Measurements from ENCODE around the gene GDNF. TPM values are rescaled to one million over a fixed set of nuclear protein-coding genes. Genes with fewer than 3 reads are reported as not detected.

The GDNF gene
- total and polyA plus RNA-seq, 12 donors, result 0.06 to 0.98 (median 0.34) TPM; not detected in 1

- Histone ChIP-seq H3K4me3 (no peak overlapping the region), H3K27me3 (no peaks in the 10 kb centered on the region), H3K27ac (no peak overlapping the region), H3K36me3 (replicated peaks in 1 of 2) (no peaks in the 10 kb centered on the region), H3K4me1 (replicated peaks in 1 of 2) (no peaks in the 10 kb centered on the region), H3K9me3 (replicated peaks in 1 of 3) (no peaks in the 10 kb centered on the region)
- WGBS, 4 donors, result 65 to 75% (median 73%) methylated on average over 14 of the region's 14 CpGs
- intact Hi-C loops (cut with DNase I), result no loop called here
- DNase-seq, result no peak
- TF ChIP-seq CTCF (IDR thresholded peaks at IDR 0.05) (no peak), POLR2A (IDR thresholded peaks at IDR 0.05) (no peak)
Measured at GRCh38 chr5:37810311-37810710, 29.5 kb downstream of the GDNF start.

- no peaks in the 10 kb centered on the region for H3K36me3 ChIP-seq (replicated peaks in 1 of 2)
- no peaks in the 10 kb centered on the region for H3K4me1 ChIP-seq (replicated peaks in 1 of 2)
- H3K27ac ChIP-seq, result no peak overlapping the region
- TF ChIP-seq POLR2A (IDR thresholded peaks at IDR 0.05), result no peak
- TF ChIP-seq CTCF (IDR thresholded peaks at IDR 0.05), result no peak
- DNase-seq, result no peak
- intact Hi-C loops (cut with DNase I), result no loop called here
- H3K27me3 ChIP-seq, result no peaks in the 10 kb centered on the region
- WGBS, 4 donors, result 68 to 74% (median 73%) methylated on average over 5 of the region's 5 CpGs
- no peak overlapping the region for H3K4me3 ChIP-seq
- H3K9me3 ChIP-seq (replicated peaks in 1 of 3), result no peaks in the 10 kb centered on the region
Measured at GRCh38 chr5:37808945-37809344, 30.9 kb downstream of the GDNF start.

- H3K36me3 ChIP-seq (replicated peaks in 1 of 2), result no peaks in the 10 kb centered on the region
- no peak overlapping the region for H3K4me3 ChIP-seq
- 78 to 92% (median 89%) methylated on average over 6 to 7 of the region's 7 CpGs for WGBS, 4 donors
- no peaks in the 10 kb centered on the region for H3K27me3 ChIP-seq
- no peaks in the 10 kb centered on the region for H3K4me1 ChIP-seq (replicated peaks in 1 of 2)
- no peak overlapping the region for H3K27ac ChIP-seq
- no peaks in the 10 kb centered on the region for H3K9me3 ChIP-seq (replicated peaks in 1 of 3)
- no peak for DNase-seq
- intact Hi-C loops (cut with DNase I), result no loop called here
- no peak for TF ChIP-seq CTCF (IDR thresholded peaks at IDR 0.05)
- TF ChIP-seq POLR2A (IDR thresholded peaks at IDR 0.05), result no peak
Measured at GRCh38 chr5:37807621-37808301, 32.1 kb downstream of the GDNF start.

- TF ChIP-seq POLR2A (IDR thresholded peaks at IDR 0.05) (no peak), CTCF (IDR thresholded peaks at IDR 0.05) (no peak)
- no peaks in the 10 kb centered on the region for H3K4me1 ChIP-seq (replicated peaks in 1 of 2)
- H3K36me3 ChIP-seq (replicated peaks in 1 of 2), result no peaks in the 10 kb centered on the region
- no peaks in the 10 kb centered on the region for H3K27me3 ChIP-seq
- 84 to 97% (median 95%) methylated on average over 2 of the region's 2 CpGs for WGBS, 4 donors
- H3K9me3 ChIP-seq (replicated peaks in 1 of 3), result no peaks in the 10 kb centered on the region
- H3K27ac ChIP-seq, result no peak overlapping the region
- intact Hi-C loops (cut with DNase I), result no loop called here
- DNase-seq, result no peak
- H3K4me3 ChIP-seq, result no peak overlapping the region
Measured at GRCh38 chr5:37807015-37807414, 32.8 kb downstream of the GDNF start.

All from adrenal gland (tissue), 12 donors.